DMS 273 treated with DMSO at 0.1 percent for 48 hours (cell line): ENCODE data around the gene STPG4.
"Not testable (repeated sequence)": the region's sequence is repeated elsewhere in the genome, so short reads cannot be mapped to it uniquely, and the experiment has no call there.

Experiments
- DNase-seq: peaks from one replicate; lab custom pipeline; 2025; lab: John Stamatoyannopoulos, UW

Gene STPG4, protein sequence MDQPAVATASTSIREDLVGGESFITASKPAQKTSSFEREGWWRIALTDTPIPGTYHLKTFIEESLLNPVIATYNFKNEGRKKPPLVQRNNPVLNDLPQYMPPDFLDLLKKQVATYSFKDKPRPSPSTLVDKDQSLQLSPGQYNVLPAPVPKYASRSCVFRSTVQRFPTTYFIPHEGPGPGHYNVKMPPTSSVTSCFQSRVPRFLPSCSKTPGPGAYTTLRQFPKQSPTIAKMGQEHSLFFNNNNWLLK

GRCh38 chr2:47155091-47155876 lies at the start of gene STPG4:
Gene STPG4, minus strand, starts transcription at chr2:47155308. Its CDS starts 57 bp downstream, at chr2:47155251.
- DNase-seq = no peak

GRCh38 chr2:47204691-47205090 lies 49.6 kb upstream of the STPG4 start:
- DNase-seq = no peak

GRCh38 chr2:47203995-47204394 lies 48.9 kb upstream of the STPG4 start:
- DNase-seq = no peak

DNA sequence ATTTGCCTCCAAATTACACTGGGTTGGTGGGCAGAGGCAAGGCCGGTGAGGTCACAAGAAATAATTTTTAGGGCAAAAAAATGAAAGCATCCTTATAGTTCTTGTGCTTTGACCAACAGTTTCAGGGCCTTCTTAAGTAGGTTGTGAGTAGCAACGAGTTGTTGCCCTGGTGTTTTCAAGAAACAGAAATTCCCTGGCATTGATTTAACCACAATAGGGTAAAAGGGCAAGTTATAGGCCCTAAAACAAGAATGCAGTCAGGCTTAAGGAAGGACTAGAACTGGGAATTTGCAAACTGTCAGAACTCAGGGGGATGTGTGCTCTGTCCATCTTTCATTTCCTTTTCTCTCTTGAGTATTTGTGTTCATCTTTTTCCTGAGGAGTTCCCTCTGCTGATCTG lies 46.1 kb upstream of the STPG4 start:
- DNase-seq = no peak

DNA sequence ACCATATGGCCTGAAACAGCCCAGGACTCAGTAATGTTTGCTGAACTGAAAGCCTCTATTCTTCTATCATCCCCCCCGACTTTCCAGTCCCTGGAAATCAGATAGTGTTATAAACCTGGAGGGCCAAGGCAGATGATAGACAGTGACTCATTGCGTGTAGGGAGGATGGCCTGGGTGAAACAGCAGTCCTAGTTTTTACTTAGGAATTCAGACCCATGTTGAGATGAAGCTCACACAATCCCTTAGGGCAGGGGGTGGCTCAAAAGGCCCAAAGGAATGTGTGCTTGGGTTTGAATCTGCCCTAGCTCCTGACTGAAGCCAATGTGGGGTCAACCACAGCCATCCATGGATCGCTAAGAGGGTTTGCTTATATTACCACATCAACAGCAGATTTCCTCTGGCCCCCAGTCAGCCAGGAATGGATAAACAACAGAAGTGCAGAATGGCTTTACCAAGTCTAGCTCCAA lies 43.9 kb upstream of the STPG4 start:
- no peak for DNase-seq

- DNase-seq = no peak
Observed at GRCh38 chr2:47196499-47196898, 41.4 kb upstream of the STPG4 start.

DNA sequence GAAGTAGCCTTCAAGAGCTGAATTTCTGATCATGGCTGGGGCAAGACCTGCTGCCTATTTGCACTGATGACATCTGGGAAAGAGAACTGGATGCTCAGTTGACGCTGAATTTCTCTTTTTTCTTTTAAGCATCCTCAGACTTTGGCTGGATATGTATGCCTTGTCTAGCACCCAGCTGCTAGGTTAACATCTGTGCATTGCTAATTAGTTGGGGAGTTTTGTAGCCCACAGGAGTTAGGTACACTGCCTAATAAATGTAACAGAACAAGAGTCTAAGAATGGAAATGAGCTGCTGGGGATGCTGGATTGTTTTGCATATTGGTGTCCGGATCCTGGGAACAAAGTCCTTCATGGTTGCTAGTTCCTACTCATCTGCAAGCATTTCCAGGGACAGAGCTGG lies 40.9 kb upstream of the STPG4 start:
- no peak for DNase-seq

DNA sequence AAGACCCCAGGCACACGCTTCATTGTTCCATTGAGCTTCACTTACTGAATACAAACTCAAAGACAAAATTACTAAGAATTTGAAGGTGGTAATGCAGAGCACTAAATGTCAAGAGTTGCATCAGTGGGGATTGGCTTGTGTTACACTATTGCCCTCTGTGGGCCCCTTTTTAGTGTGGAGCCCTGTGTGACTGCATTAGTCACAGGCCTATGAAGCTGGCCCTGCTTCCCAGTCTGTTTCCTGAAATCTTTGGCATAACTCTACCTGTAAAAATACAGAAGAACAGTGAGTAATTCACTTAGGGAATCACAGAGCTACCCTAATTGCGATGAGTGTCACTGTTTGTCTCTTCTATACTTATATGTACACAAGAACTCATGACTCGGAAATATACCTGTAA lies 40.0 kb upstream of the STPG4 start:
- no peak for DNase-seq

DNA sequence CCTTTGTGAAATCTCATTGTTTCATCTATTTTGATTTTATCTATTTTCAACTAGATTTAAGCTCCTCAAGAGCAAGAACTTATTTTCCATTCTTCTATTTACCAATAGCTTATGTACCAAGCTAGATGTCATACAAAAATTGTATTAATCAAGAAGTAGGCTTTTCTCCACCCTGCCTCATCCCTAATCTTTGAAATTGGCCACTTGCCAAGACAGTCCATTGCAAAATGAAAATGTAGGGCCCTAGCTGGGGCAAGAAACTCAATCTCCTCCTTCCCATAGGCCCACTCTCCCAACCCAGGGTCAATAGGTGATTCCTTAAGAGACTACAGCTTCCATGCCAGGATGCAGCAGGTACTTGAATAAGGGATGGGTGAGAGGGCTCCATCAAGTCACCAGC lies 39.3 kb upstream of the STPG4 start:
- no peak for DNase-seq

DNA sequence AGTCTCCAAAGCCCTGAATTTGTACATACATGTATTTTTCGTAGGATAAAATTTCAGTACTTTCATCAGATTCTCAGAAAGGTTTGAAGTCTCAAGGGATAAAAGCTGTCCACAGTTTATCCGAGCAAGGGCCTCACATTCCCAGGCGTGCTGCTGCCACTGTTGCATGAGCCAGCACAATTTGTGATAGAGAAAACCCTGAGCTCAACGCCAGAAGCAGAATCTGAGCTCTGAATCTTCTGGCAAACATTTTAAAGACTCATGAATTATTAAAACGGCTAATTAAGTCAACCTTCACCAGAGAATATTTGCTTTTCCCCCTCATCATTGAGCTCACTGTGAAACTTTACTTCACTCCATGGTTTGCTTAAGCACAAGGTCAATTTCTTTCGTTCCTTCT lies 38.5 kb upstream of the STPG4 start:
- peak; percentile 68 for DNase-seq

DNA sequence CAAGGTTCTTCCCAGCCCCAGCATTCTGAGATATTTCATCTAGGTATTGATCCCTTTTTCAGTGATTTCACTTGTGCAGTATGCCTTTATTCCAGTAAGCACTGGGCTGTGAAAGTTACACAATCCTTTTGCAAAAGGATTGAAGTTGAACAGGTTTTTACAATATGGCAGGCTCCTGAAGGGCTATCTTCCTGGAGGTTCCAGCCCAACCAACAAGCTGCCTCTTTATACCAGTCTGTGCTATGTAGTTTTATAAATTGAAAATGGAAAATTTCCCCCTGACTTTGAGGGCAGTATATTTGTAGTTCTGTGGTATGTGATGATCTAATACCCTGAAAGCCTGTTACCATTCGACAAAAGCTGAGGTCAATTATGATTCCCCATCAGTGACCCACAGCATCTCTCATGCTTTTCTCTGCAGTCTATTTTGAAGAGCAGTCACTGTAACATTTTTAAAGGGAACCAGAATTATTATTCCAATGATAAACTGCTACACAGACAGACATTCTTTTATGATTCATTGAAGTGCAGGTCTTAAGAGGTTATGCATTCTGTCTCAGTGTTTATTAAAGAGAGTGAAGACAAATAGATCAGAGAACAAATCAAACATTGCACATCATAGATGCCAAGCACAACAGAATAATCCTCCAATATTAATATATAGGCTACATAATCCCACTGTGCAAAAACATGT lies 35.2 kb upstream of the STPG4 start:
- no peak for DNase-seq

DNA sequence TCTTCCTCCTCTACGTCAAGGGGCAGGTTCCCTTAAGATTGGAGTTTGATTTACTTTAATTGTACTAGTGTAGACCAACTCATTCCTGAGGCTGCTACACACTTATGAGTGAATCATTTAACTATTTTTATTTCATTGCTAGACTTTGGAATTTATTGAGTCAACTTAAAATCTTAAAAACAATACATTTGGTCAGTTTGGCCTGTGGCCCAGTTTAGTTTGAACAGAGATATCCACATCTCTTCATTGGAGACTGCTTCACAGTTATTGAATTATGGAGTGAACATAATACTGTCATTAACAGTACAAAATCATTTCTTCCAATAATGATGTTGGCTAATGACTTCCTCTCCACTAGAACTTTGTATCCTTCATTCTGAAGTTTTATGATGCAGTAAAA lies 34.5 kb upstream of the STPG4 start:
- DNase-seq = no peak

GRCh38 chr2:47187069-47187468 lies 32.0 kb upstream of the STPG4 start:
- no peak for DNase-seq

GRCh38 chr2:47186351-47186750 lies 31.2 kb upstream of the STPG4 start:
- no peak for DNase-seq

DNA sequence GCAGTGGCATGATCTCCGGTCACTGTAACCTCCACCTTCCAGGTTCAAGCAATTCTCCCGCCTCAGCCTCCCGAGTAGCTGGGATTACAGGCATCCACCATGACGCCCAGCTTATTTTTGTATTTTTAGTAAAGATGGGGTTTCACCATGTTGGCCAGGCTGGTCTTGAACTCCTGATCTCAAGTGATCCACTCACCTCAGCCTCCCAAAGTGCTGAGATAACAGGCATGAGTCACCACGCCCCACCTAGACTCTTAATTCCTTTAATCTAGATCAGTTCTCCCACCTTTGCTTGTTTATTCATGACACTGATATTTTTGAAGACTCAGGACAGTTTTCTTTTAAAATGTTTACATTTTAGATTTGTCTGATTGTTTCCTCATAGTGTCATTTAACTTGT lies 30.0 kb upstream of the STPG4 start:
- not testable (repeated sequence) for DNase-seq

- DNase-seq = no peak
Observed at GRCh38 chr2:47181176-47181575, 26.1 kb upstream of the STPG4 start.

DNA sequence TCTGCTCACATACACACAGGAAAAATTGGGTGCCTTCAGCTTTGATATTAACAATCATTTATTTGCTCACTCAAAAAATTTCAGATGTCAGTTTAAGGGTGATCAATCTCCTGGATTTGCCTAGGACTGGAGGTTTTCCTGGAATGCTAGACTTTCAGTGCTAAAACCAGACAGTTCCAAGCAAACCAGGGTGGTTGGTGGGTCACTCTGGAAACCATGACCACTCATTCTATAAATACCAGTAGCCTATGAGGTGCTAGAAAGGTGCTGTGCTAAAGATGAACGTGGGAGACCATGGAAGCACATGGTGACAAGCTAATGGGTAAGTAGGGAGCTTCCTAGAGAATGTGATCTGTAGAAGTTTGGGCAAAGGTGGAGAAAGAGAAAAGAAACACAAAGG lies 25.4 kb upstream of the STPG4 start:
- no peak for DNase-seq

DNA sequence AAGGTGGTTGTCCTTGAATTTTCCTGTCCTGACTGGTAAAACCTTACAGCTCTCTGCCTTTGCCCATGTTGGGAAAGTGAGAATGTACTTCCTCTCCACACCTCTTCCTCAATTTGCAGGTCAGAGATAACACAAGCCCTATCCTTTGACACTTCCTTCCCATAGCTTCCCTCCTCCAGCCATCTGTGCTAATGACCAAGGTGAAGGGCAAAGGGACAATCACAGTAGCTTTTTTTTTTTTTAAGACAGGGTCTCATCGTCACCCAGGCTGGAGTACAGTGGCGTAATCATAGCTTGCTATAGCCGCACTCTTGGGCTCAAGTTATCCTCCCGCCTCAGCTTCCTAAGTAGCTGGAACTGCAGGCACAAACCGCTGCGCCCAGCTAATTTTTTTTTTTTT lies 24.3 kb upstream of the STPG4 start:
- DNase-seq = no peak

DNA sequence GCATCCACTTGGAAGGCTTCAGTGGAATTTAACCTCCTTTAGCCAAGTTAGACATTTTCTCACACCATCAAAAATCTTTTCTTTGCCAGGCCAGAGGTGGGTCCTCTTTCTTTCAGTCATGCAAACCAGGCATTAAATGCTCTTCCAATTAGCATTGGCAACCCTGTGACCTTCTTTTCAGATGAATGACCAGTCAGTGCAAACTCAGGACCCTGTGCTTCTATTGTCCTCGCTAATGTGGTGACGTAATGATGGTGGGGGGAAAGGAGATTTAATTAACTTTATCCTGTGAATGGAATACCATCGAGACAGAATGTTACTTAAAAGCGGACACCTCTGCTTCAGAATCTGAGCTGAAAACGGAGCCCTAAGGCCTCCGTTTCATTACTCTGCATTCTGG lies 23.2 kb upstream of the STPG4 start:
- DNase-seq = no peak

DNA sequence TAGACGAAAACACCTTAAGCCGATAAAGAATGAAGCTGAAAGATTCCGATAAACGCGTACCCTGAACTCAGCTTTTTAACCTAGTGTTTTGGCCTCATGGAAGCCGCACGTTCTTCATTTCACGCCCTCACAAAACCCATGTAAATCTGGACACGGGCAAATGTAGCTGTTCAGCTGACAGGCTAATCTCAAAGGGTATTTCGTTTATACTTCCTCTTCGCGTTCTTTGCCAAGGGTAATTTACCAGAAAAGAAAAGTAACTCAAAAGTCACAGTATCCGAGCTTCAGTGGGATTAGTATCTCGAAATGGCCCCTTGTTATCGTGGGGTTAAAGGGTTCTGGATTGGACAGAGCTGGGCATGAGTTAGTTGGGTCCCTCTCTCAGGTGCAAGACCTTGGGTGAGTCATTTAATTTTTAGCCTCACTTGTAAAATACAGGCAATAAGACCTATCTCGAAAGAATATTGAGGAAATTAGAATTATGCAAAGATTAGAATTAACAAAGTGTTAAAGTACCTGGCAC lies 22.0 kb upstream of the STPG4 start:
- no peak for DNase-seq

DNA sequence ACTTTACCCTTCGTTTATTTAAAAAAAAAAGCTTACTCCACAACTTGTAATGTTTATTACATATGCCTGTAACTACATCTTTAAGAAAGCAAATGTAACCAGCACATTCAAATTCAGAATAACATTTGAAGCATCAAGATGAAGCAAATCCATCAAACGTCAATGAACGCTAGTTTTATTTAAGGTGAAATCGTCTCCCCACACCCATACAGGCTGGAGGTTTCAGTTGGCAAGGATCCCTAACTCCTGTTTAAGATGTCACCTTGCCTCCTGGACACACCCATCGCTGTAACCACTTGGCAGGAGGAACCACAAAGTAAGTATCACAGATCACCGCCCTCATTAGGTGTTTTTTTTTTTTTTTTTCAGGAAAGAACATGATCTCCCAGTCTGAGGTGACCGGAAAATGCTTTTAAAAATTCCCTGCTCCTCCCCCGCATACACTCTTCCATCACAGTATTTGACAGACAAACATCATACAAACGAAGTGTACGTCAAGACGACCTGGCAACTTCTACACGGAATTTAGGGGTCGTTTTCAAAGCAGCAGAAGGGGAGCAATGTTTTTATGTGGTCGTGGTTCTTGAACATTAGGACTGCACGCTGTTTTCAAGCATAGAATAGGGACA lies 19.7 kb upstream of the STPG4 start:
- DNase-seq = no peak

- DNase-seq = no peak
Observed at GRCh38 chr2:47173986-47174732, 19.1 kb upstream of the STPG4 start.
